ENCODE measurements around the gene SOWAHC. TPM values are rescaled to one million over a fixed set of nuclear protein-coding genes. Genes with fewer than 3 reads are reported as not detected.

SOWAHC gene
- total and polyA plus RNA-seq, 2 donors (not counting 3 experiments of a cell fraction or from before 2014, with no cell fraction given) = 1.0 to 4.1 TPM

- H2AFZ ChIP-seq (ENCODE audit: low read depth, low read length) = no peak overlapping the region
- no peak for TF ChIP-seq MYC (IDR thresholded peaks at IDR 0.05; ENCODE audit: low read depth, low read length)
- TF ChIP-seq JUN (IDR thresholded peaks at IDR 0.05; ENCODE audit: borderline replicate concordance, insufficient read depth, insufficient read length, low read depth) = no peak
- TF ChIP-seq EZH2 (IDR thresholded peaks at IDR 0.05; ENCODE audit: borderline replicate concordance, low read depth, low read length, severe bottlenecking) = no peak
- no peak for TF ChIP-seq GATA2 (IDR thresholded peaks at IDR 0.05; ENCODE audit: insufficient read depth, insufficient read length, low read depth, low read length)
- no peak for TF ChIP-seq POLR2AphosphoS5 (IDR thresholded peaks at IDR 0.05; ENCODE audit: insufficient read depth, low read depth, low read length)
- no peak for TF ChIP-seq MAX (IDR thresholded peaks at IDR 0.05; ENCODE audit: insufficient read depth, insufficient read length)
- no peak for TF ChIP-seq FOS (IDR thresholded peaks at IDR 0.05; ENCODE audit: borderline replicate concordance, insufficient read depth, low read length)
- TF ChIP-seq CTCF (IDR thresholded peaks at IDR 0.05; ENCODE audit: extremely low read depth in 1 of 2, insufficient read depth in 1 of 2, low read depth in 1 of 2, low read length in 2 of 2) = no peak
- no peak for TF ChIP-seq POLR2A (IDR thresholded peaks at IDR 0.05; ENCODE audit: low read depth, low read length)
- no peak overlapping the region for H3K9ac ChIP-seq (replicated peaks; ENCODE audit: extremely low read depth, insufficient read depth, low read length)
- dilution Hi-C loops (cut with MboI; ENCODE audit: extremely low pct_ligation_motif_present, low sequenced_read_pairs) (no loop called here), intact Hi-C loops (cut with micrococcal nuclease) (loop anchor here (2.0 kb wide), 1 partner anchor 37 kb away; no protein-coding TSS in a partner anchor)
- H3K79me2 ChIP-seq (ENCODE audit: control insufficient read depth, insufficient read depth, low read length) = peaks cover 91% of the 10 kb centered on the region
- ChIA-PET POLR2A (interaction anchor here (1.0 kb wide), 1 partner anchor 13 kb away, joined by 3 read pairs; no protein-coding TSS in a partner anchor), CTCF (interaction anchor here (0.6 to 1.4 kb wide), 3 partner anchors 12 to 28 kb away, joined by 3 to 4 read pairs (median 3); no protein-coding TSS in a partner anchor)
- peaks cover 4% of the 10 kb centered on the region for H4K20me1 ChIP-seq (replicated peaks; ENCODE audit: control insufficient read depth, extremely low read depth, insufficient read depth, low read length)
- FAIRE-seq = no peak
- H3K27ac ChIP-seq (ENCODE audit: insufficient read depth, low read depth, low read length) = no peak overlapping the region
- DNase-seq (ENCODE audit: low read depth, low spot score) = peak; percentile 76
- H3K9me3 ChIP-seq (replicated peaks; ENCODE audit: control insufficient read depth, insufficient read depth, low read length) = no peaks in the 10 kb centered on the region
- peaks cover 8% of the 10 kb centered on the region for H3K4me1 ChIP-seq (ENCODE audit: control insufficient read depth, extremely low read depth, insufficient read depth, low read length)
- no TSS peak for BruUV-seq (replicated peaks)
- H3K36me3 ChIP-seq (ENCODE audit: control insufficient read depth in 2 of 2, extremely low read depth in 1 of 2, insufficient read depth in 2 of 2, low read length in 2 of 2) = no peaks in the 10 kb centered on the region
- H3K4me3 ChIP-seq (replicated peaks in 1 of 3; ENCODE audit: insufficient read depth in 1 of 3, low read depth in 1 of 3, low read length in 3 of 3) = no peak overlapping the region
- no peaks in the 10 kb centered on the region for H3K9me1 ChIP-seq (replicated peaks; ENCODE audit: control insufficient read depth, extremely low read depth, insufficient read depth, low read length)
- H3K4me2 ChIP-seq (ENCODE audit: insufficient read depth, low read length) = no peak overlapping the region
- no peaks in the 10 kb centered on the region for H3K27me3 ChIP-seq (ENCODE audit: control insufficient read depth in 2 of 2, insufficient read depth in 2 of 2, low read length in 2 of 2)
Observed at GRCh38 chr2:109601783-109602182, 12.4 kb upstream of the SOWAHC start.

Data from endothelial cell of umbilical vein (primary cell).